ENCODE measurements around the gene F2R. TPM values are rescaled to one million over a fixed set of nuclear protein-coding genes. Genes with fewer than 3 reads are reported as not detected.

F2R gene
- total and polyA plus RNA-seq, 12 donors, result 3.1 to 20.9 (median 11.1) TPM

DNA sequence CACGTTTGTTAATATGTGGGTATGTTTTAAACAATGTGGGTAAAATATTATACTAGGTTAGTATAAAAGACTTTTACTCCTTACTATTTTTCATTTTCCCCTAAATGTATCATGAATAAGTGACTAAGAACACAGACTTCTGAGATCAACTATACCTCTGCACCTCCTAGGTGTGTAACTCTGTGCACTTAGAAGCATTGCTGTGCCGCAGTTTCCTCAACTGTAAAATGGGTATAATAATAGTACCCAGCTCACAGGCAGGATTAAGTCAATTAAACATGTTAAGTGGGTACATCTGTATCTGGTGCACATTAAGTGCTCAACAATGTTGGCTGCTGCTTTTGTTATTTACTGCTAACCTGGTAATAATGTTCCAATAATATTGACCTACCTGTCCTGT is 21.6 kb upstream of the F2R start:
- WGBS, 2 donors, result 50 to 73% methylated on average over 2 of the region's 2 CpGs
- intact Hi-C loops (cut with DNase I), result no loop called here
- DNase-seq (no peak), ATAC-seq (no peak)
- Histone ChIP-seq H3K4me1 (peaks cover 2 to 52% (median 25%) of the 10 kb centered on the region in 9 donors), H3K27me3 (no peaks in the 10 kb centered on the region), H3K4me3 (no peak overlapping the region), H3K9me3 (no peaks in the 10 kb centered on the region), H3K36me3 (peaks cover 0 to 58% (median 0%) of the 10 kb centered on the region in 9 donors), H3K27ac (no peak overlapping the region)
- TF ChIP-seq, protein P1, sequence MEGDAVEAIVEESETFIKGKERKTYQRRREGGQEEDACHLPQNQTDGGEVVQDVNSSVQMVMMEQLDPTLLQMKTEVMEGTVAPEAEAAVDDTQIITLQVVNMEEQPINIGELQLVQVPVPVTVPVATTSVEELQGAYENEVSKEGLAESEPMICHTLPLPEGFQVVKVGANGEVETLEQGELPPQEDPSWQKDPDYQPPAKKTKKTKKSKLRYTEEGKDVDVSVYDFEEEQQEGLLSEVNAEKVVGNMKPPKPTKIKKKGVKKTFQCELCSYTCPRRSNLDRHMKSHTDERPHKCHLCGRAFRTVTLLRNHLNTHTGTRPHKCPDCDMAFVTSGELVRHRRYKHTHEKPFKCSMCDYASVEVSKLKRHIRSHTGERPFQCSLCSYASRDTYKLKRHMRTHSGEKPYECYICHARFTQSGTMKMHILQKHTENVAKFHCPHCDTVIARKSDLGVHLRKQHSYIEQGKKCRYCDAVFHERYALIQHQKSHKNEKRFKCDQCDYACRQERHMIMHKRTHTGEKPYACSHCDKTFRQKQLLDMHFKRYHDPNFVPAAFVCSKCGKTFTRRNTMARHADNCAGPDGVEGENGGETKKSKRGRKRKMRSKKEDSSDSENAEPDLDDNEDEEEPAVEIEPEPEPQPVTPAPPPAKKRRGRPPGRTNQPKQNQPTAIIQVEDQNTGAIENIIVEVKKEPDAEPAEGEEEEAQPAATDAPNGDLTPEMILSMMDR (IDR thresholded peaks at IDR 0.05), result no peak

GRCh38 chr5:76695346-76695745 is 20.6 kb upstream of the F2R start:
- Histone ChIP-seq H3K4me1 (peaks cover 2 to 42% (median 19%) of the 10 kb centered on the region in 9 donors), H3K36me3 (peaks cover 0 to 63% (median 0%) of the 10 kb centered on the region in 9 donors), H3K9me3 (no peaks in the 10 kb centered on the region), H3K27me3 (no peaks in the 10 kb centered on the region), H3K27ac (peak overlapping the region in 1 of 10 donors; percentile 22), H3K4me3 (no peak overlapping the region)
- WGBS, 2 donors, result 71 to 88% methylated on average over 6 of the region's 6 CpGs
- ATAC-seq (no peak), DNase-seq (no peak)
- TF ChIP-seq, protein P1 (IDR thresholded peaks at IDR 0.05), result no peak
- intact Hi-C loops (cut with DNase I), result no loop called here

GRCh38 chr5:76696251-76696650 is 19.7 kb upstream of the F2R start:
- Histone ChIP-seq H3K4me3 (no peak overlapping the region), H3K36me3 (peaks cover 0 to 72% (median 0%) of the 10 kb centered on the region in 9 donors), H3K9me3 (no peaks in the 10 kb centered on the region), H3K4me1 (peaks cover 0 to 33% (median 11%) of the 10 kb centered on the region in 9 donors), H3K27me3 (no peaks in the 10 kb centered on the region), H3K27ac (peak overlapping the region in 2 of 10 donors; percentile 37 to 59)
- TF ChIP-seq, protein P1 (IDR thresholded peaks at IDR 0.05), result no peak
- 72 to 77% methylated on average over 1 of the region's 1 CpG for WGBS, 2 donors
- no peak for ATAC-seq
- intact Hi-C loops (cut with DNase I), result no loop called here
- no peak for DNase-seq

- H3K27me3 ChIP-seq, result no peaks in the 10 kb centered on the region
- ATAC-seq (no peak), DNase-seq (no peak)
- TF ChIP-seq, protein P1 (IDR thresholded peaks at IDR 0.05), result no peak
- peaks cover 0 to 83% (median 0%) of the 10 kb centered on the region in 9 donors for H3K36me3 ChIP-seq
- H3K27ac ChIP-seq, result no peak overlapping the region
- WGBS, 2 donors, result 98% methylated on average over 5 of the region's 5 CpGs
- H3K4me3 ChIP-seq, result no peak overlapping the region
- intact Hi-C loops (cut with DNase I), result no loop called here
- no peaks in the 10 kb centered on the region for H3K9me3 ChIP-seq
- H3K4me1 ChIP-seq, result peaks cover 0 to 19% (median 0%) of the 10 kb centered on the region in 9 donors
Measured at GRCh38 chr5:76697670-76698069, 18.3 kb upstream of the F2R start.

Measured in heart right ventricle (tissue), 16 donors.